Stimulated activated naive CD4-positive, alpha-beta T cell (primary cell): ENCODE measurements around the gene COL24A1.

Experiments used
- DNase-seq, 6 experiments: peaks; one replicate each; lab custom pipeline; 2025; lab: John Stamatoyannopoulos, UW

COL24A1 gene

DNA sequence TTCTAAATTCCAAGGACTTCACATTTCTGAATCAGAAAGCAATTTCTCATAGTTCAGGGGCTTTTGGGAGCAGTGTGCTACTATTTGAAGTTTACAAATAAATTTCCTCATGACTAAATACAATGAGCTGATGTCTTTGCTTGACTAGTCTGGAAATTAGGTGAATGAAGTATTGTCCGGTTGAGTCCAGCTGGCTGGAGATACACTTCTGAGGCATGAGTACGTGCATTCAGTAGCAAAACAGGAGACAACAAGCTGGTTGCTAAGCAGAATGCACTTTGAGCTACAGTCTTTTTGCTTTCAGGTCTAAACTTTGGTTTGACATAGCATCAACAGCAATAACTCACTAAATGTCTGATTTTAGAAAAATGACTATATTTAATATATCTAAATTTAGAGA is 475.5 kb downstream of the COL24A1 start:
- DNase-seq: no peak
